GM18858 (cell line): ENCODE results near the gene SLC39A13.

Experiments used
- ATAC-seq: cut with Tn5 transposase; IDR thresholded peaks from one replicate; pipeline ENCODE4 v1.9.1; 2021; ENCODE audit not compliant: unreplicated experiment

Gene SLC39A13

DNA sequence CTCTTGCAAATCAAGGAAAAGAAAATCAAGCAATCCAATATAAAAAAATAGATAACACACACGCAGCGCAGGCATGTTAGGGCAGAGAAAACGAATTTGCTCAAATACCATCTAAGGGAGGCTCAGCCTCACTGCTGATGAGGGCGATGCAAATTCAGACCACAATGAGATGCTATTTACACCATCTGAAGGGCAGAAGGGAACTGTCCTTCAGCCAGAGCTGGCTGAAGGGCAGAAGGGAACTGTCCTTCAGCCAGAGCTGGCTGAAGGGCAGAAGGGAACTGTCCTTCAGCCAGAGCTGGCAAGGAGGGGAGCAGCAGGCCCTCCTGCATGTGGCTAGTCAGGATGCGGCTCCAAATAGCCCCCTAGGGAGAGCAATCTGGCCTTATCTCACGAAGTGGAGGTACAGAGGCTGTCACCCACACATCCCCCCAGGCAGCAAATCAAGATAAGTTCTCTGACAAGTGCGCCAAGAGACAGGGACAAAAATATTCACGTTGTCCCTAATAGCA lies 7.6 kb upstream of the SLC39A13 start:
- ATAC-seq = peak; percentile 69

DNA sequence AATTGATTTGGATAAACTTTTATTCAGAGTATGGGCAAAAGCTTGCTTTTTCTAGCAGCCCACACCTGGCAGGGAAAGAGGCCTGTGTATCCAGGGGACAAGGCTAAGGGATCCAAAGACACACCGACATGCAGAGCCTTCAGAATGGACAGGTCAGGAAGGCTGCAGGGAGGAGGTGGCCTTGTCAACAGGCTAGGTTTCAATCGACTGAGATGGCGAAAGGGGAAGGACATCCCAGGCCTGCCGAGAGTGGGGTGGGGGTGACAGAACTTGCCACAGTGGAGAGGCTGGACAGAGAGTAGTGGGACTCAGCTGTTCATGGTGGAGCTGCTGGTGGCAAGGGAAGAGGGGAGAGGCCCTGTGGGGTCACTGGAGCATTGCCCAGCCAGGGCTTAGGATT lies 5.3 kb upstream of the SLC39A13 start:
- no peak for ATAC-seq

DNA sequence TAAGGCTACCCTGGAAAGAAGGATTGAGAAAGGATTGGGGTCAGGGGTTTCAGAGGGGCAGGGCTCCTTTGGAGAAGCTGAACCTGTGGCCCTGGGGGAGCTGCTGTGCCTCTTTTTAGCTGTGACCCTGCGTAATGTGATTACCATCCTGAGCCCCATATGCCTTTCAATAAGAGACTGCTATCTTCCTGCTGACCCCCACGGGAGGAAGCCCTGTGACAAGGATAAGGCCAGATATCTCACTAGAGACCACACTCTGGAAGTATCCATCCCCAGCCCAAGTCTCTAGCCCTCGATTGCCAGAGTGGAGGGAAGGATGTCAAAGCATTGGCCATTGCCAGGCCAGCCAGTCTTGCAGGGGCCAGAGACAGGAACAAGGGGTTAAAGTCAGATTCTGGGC lies 4.8 kb upstream of the SLC39A13 start:
- no peak for ATAC-seq

DNA sequence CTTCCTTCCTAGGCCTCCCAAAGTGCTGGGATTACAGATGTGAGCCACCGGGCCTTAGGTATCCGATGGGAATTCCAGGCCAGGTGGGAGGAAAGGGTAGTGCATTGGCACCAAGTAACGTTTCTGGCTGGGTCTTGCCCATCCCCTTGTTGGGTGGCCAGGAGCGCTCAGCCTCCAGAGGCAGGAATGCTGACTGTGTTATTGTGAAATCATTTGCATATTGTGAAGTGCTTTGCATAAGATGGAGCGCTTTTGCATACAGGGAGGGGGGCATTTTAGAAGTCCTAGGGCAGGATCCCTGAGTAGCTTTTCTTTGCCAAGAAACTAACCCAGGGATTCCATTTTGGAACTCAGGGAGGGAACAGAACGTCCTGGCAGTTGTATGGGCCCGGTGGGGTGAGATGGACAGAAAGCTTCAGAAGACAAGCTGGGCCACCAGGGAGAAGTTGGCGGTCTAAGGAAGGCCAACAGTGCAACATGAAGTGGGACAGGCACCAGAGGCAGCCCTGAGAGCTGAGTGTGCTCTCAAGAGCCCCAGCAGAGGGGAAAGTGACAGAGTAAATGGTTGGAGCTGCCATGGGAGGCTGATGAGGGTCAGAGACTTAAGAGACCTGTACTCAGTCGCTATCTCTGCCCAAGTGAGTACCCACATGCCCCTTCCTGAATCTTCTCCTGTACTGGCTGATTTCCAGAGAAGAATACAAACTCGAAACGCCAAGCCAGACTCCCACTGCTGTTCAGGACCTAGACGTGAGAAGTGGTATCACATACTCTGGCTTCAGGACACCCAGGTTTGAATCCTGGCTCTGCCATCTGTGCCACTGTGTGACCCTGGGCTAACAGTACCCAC lies 1.3 kb upstream of the SLC39A13 start:
- no peak for ATAC-seq

- no peak for ATAC-seq
These were observed 429 bp downstream of the SLC39A13 start for GRCh38 chr11:47408598-47409439.

GRCh38 chr11:47409440-47410369 lies 1.3 kb downstream of the SLC39A13 start:
- no peak for ATAC-seq

- no peak for ATAC-seq
These were observed 2.2 kb downstream of the SLC39A13 start for GRCh38 chr11:47410370-47411264.

DNA sequence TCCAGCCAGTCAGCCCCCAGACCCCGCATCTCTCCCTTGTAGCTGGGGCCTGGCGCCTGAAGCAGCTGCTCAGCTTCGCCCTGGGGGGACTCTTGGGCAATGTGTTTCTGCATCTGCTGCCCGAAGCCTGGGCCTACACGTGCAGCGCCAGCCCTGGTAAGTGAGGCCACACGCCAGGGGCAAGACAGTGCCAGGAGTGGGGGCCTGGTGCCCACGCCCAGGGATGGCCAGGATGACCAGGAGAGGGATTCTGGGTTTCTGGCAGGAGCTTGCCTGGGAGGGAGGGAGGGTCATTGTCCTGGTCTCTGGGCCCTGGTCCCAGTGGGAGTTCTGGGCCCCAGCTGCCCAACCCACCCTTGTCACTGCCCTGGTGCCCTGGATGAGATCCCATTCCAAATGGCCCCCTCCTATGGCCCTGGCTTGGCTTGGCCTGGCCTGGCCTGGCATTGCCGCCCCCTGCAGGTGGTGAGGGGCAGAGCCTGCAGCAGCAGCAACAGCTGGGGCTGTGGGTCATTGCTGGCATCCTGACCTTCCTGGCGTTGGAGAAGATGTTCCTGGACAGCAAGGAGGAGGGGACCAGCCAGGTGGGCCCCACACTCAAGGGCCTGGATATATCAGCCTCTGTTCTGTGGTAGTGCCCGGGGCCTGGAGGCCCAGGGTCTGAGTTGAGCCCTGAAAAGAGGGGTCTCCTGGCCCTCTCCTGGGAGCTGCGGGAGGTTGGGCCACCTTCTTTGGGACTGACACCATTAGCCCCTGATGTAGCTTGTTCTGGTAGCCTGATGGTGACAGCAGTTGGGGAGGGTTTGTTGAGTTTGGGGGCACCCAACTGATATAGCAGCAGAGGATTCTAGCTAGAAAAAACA lies 3.7 kb downstream of the SLC39A13 start:
- no peak for ATAC-seq

GRCh38 chr11:47413351-47413750 lies 5.0 kb downstream of the SLC39A13 start:
- ATAC-seq = no peak

GRCh38 chr11:47413908-47414684 lies 5.7 kb downstream of the SLC39A13 start:
- ATAC-seq = no peak

- ATAC-seq = no peak
These were observed 6.3 kb downstream of the SLC39A13 start for GRCh38 chr11:47414685-47415070.

DNA sequence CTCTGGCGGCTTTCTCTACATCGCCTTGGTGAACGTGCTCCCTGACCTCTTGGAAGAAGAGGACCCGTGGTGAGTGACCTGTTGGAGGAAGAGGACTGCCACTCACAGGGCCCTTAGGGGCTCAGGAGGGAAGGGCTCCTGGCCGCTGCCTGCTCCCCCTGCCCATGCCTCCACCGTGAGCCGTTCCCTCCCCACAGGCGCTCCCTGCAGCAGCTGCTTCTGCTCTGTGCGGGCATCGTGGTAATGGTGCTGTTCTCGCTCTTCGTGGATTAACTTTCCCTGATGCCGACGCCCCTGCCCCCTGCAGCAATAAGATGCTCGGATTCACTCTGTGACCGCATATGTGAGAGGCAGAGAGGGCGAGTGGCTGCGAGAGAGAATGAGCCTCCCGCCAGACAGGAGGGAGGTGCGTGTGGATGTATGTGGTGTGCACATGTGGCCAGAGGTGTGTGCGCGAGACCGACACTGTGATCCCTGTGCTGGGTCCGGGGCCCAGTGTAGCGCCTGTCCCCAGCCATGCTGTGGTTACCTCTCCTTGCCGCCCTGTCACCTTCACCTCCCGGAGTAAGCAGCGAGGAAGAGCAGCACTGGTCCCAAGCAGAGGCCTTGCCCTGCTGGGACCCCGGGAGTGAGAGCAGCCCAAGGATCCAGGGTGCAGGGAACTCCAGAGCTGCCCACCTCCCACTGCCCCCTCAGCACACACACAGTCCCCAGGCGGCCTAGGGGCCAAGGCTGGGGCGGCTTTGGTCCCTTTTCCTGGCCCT lies 6.9 kb downstream of the SLC39A13 start:
- no peak for ATAC-seq

- ATAC-seq = no peak
These were observed 7.6 kb downstream of the SLC39A13 start for GRCh38 chr11:47415949-47416472.

- ATAC-seq = no peak
These were observed 9.3 kb downstream of the SLC39A13 start for GRCh38 chr11:47417712-47418111.

DNA sequence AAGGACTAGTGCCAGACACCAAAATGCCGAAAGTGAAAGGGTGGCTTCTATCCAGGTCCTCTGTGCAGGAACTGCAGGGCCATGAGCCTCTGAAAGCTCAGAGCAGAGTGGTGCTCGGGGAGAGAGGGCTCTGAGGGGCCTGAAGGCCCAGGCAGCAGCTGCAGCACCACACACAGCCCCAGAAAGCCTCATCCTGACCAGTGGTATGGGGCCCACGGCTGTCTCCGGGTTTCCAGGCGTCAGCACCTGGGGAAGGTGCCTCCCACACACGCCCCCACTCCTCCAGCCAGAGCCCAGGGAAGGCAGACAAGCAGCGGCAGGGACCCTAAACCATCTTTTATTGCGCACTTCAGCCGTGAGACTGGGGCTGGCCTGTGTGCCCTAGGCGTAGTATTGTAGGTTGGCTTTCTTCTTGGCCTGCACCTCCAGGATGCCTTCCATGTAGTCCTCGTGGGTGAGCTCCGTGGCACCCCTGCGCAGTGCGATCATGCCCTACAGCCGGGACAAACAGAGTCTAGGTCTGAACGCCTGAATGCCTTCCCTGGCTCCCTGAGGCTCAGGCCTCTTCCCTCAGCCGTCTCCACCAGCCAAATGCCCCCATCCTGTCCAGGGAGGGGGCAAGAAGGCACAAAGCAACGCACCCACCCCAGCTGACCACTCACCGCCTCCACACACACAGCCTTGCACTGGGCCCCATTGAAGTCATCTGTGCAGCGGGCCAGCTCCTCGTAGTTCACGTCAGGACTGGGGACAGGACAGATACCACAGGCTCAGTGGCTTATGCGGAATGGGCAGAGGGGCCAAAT lies 10.3 kb downstream of the SLC39A13 start:
- ATAC-seq = no peak

- ATAC-seq = no peak
These were observed 17.2 kb downstream of the SLC39A13 start for GRCh38 chr11:47425611-47426010.
